Liver (tissue), 9 donors: ENCODE data around the gene MRPL54. TPM values are rescaled to one million over a fixed set of nuclear protein-coding genes. Genes with fewer than 3 reads are reported as not detected.

Experiments
- DNase-seq: peaks from one replicate; pipeline ENCODE4 v3.0.0-alpha.2; 2017; ENCODE audit warnings: low spot score
- H3K27ac ChIP-seq, 2 donors: one replicate each; pipeline ENCODE4 v1.7.0; 2013; ENCODE audit warnings: inconsistent platforms in 2 of 2, low read length in 2 of 2, control low read depth in 1 of 2, low read depth in 1 of 2, mild to moderate bottlenecking in 1 of 2
- H3K27me3 ChIP-seq, 4 donors: one replicate each; pipeline versions ENCODE4 v1.6.1 to v1.7.0; 2013; ENCODE audit warnings: low read length in 3 of 4, inconsistent platforms in 1 of 4, mild to moderate bottlenecking in 1 of 4, moderate library complexity in 1 of 4; ENCODE audit not compliant: control insufficient read depth in 4 of 4, insufficient read depth in 4 of 4
- H3K36me3 ChIP-seq, 4 donors: one replicate each; pipeline versions ENCODE4 v1.6.1 to v1.7.0; 2013; ENCODE audit warnings: low read length in 3 of 4, mild to moderate bottlenecking in 3 of 4, low read depth in 1 of 4, moderate library complexity in 1 of 4; ENCODE audit not compliant: control insufficient read depth in 4 of 4, insufficient read depth in 3 of 4
- H3K4me1 ChIP-seq, 4 donors: one replicate each; pipeline versions ENCODE4 v1.6.1 to v1.7.0; 2013; ENCODE audit warnings: low read length in 3 of 4, mild to moderate bottlenecking in 3 of 4, moderate library complexity in 1 of 4; ENCODE audit not compliant: control insufficient read depth in 4 of 4, insufficient read depth in 4 of 4
- H3K4me3 ChIP-seq, 3 donors: one replicate each; pipeline versions ENCODE4 v1.6.1 to v1.7.0; 2013; ENCODE audit warnings: low read length in 3 of 3, control low read depth in 1 of 3, low read depth in 1 of 3, mild to moderate bottlenecking in 1 of 3
- H3K9ac ChIP-seq, 2 donors: one replicate each; pipeline ENCODE4 v1.7.0; 2013; ENCODE audit warnings: low read length in 2 of 2, mild to moderate bottlenecking in 2 of 2, moderate library complexity in 2 of 2, control low read depth in 1 of 2, low read depth in 1 of 2
- H3K9me3 ChIP-seq, 4 donors: one replicate each; pipeline versions ENCODE4 v1.6.1 to v1.7.0; 2013; ENCODE audit warnings: low read length in 3 of 4; ENCODE audit not compliant: control insufficient read depth in 4 of 4
- CTCF ChIP-seq: fragments of 150-350 bp; IDR thresholded peaks from 2 replicates; pipeline ENCODE4 v1.5.1; 2017; ENCODE audit warnings: improper control_type of control experiment, low read depth, low read length; ENCODE audit not compliant: missing input control
- EGR1 ChIP-seq, 2 donors: IDR thresholded peaks; 2 replicates each; pipeline ENCODE4 v1.6.1; 2016 to 2018; ENCODE audit warnings: antibody characterized with exemption in 2 of 2, low read depth in 2 of 2
- FOXA1 ChIP-seq: IDR thresholded peaks from 2 replicates; pipeline ENCODE4 v1.6.1; 2016; ENCODE audit warnings: antibody characterized with exemption
- FOXA2 ChIP-seq: IDR thresholded peaks from 2 replicates; pipeline ENCODE4 v1.6.1; 2016; ENCODE audit warnings: antibody characterized with exemption
- GABPA ChIP-seq, 2 donors: IDR thresholded peaks in 1 of 2; conservative IDR thresholded peaks in 1 of 2; 2 replicates each; pipeline ENCODE4 v1.6.1; 2016; ENCODE audit warnings: antibody characterized with exemption in 2 of 2, mild to moderate bottlenecking in 1 of 2, moderate library complexity in 1 of 2
- HNF4A ChIP-seq, 2 donors: conservative IDR thresholded peaks; 2 replicates each; pipeline ENCODE4 v1.6.1; 2016; ENCODE audit warnings: antibody characterized with exemption in 2 of 2, mild to moderate bottlenecking in 2 of 2
- HNF4G ChIP-seq: IDR thresholded peaks from 2 replicates; pipeline ENCODE4 v1.6.1; 2016; ENCODE audit warnings: antibody characterized with exemption
- RAD21 ChIP-seq, 2 donors: IDR thresholded peaks; 2 replicates each; pipeline ENCODE4 v1.6.1; 2016; ENCODE audit warnings: antibody characterized with exemption in 2 of 2, mild to moderate bottlenecking in 2 of 2
- SP1 ChIP-seq: IDR thresholded peaks from 2 replicates; pipeline ENCODE4 v1.6.1; 2018; ENCODE audit warnings: antibody characterized with exemption, mild to moderate bottlenecking
- TAF1 ChIP-seq: conservative IDR thresholded peaks from 2 replicates; pipeline ENCODE4 v1.6.1; 2016; ENCODE audit warnings: antibody characterized with exemption, mild to moderate bottlenecking
- YY1 ChIP-seq: IDR thresholded peaks from 2 replicates; pipeline ENCODE4 v1.6.1; 2016; ENCODE audit warnings: antibody characterized with exemption, mild to moderate bottlenecking
- WGBS: extraction: QIAGEN DNeasy Blood & Tissue Kit; methylation state at CpG from one replicate; pipeline ENCODE4 v1.1.7; 2013; 5-methylcytosine and 5-hydroxymethylcytosine counted together
- polyA plus RNA-seq, 2 donors: library from polyadenylated mRNA; stranded (reverse) in 1 of 2; unstranded in 1 of 2; fragments of 200-250 nt in 1 of 2; fragments of >200 nt in 1 of 2; fragmentation: Nextera tagmentation in 1 of 2; extraction: Ambion mirVana in 1 of 2; gene quantifications; one replicate each; pipeline versions ENCODE4 v1.2.1 to v1.2.3, GENCODE V29; 2013 to 2015
- total RNA-seq, 2 donors: library from RNA; depleted of rRNA; stranded (reverse); fragments of >200 nt; gene quantifications; one replicate each; pipeline ENCODE4 v1.2.3, GENCODE V29; 2014
- TF ChIP-seq, protein P1 (sequence below): IDR thresholded peaks from 2 replicates; pipeline ENCODE4 v1.6.1; 2016; ENCODE audit warnings: antibody characterized with exemption
- TF ChIP-seq, protein P2 (sequence below): IDR thresholded peaks from 2 replicates; pipeline ENCODE4 v1.6.1; 2016; ENCODE audit warnings: antibody characterized with exemption, mild to moderate bottlenecking
- TF ChIP-seq, protein P3 (sequence below): IDR thresholded peaks from 2 replicates; pipeline ENCODE4 v1.6.1; 2016; ENCODE audit warnings: antibody characterized with exemption
- TF ChIP-seq, protein P4 (sequence below): IDR thresholded peaks from 2 replicates; pipeline ENCODE4 v1.6.1; 2016; ENCODE audit warnings: antibody characterized with exemption
- donor health status: healthy.
- donor health status: healthy.
- donor health status: healthy.
- donor health status: healthy.
- donor health status: healthy.

Gene MRPL54
- total and polyA plus RNA-seq, 4 donors = 25.1 to 109 (median 42.9) TPM

- H3K9me3 ChIP-seq = peaks cover 10 to 15% (median 14%) of the 10 kb centered on the region in 4 donors
- H3K27me3 ChIP-seq = peaks cover 0 to 3% (median under 1%) of the 10 kb centered on the region in 4 donors
- no peak overlapping the region for H3K4me3 ChIP-seq
- no peak overlapping the region for H3K9ac ChIP-seq
- no peaks in the 10 kb centered on the region for H3K4me1 ChIP-seq
- no peak overlapping the region for H3K27ac ChIP-seq
- no peaks in the 10 kb centered on the region for H3K36me3 ChIP-seq
- WGBS = 76% methylated on average over 44 of the region's 44 CpGs
- TF ChIP-seq, protein P1, sequence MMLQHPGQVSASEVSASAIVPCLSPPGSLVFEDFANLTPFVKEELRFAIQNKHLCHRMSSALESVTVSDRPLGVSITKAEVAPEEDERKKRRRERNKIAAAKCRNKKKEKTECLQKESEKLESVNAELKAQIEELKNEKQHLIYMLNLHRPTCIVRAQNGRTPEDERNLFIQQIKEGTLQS = no peak
- TF ChIP-seq, protein P2, sequence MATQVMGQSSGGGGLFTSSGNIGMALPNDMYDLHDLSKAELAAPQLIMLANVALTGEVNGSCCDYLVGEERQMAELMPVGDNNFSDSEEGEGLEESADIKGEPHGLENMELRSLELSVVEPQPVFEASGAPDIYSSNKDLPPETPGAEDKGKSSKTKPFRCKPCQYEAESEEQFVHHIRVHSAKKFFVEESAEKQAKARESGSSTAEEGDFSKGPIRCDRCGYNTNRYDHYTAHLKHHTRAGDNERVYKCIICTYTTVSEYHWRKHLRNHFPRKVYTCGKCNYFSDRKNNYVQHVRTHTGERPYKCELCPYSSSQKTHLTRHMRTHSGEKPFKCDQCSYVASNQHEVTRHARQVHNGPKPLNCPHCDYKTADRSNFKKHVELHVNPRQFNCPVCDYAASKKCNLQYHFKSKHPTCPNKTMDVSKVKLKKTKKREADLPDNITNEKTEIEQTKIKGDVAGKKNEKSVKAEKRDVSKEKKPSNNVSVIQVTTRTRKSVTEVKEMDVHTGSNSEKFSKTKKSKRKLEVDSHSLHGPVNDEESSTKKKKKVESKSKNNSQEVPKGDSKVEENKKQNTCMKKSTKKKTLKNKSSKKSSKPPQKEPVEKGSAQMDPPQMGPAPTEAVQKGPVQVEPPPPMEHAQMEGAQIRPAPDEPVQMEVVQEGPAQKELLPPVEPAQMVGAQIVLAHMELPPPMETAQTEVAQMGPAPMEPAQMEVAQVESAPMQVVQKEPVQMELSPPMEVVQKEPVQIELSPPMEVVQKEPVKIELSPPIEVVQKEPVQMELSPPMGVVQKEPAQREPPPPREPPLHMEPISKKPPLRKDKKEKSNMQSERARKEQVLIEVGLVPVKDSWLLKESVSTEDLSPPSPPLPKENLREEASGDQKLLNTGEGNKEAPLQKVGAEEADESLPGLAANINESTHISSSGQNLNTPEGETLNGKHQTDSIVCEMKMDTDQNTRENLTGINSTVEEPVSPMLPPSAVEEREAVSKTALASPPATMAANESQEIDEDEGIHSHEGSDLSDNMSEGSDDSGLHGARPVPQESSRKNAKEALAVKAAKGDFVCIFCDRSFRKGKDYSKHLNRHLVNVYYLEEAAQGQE = no peak
- no peak for TF ChIP-seq EGR1 (IDR thresholded peaks at IDR 0.05; ENCODE audit: low read depth in 2 of 2)
- no peak for TF ChIP-seq CTCF
- no peak for TF ChIP-seq SP1
- no peak for TF ChIP-seq FOXA2
- TF ChIP-seq, protein P3, sequence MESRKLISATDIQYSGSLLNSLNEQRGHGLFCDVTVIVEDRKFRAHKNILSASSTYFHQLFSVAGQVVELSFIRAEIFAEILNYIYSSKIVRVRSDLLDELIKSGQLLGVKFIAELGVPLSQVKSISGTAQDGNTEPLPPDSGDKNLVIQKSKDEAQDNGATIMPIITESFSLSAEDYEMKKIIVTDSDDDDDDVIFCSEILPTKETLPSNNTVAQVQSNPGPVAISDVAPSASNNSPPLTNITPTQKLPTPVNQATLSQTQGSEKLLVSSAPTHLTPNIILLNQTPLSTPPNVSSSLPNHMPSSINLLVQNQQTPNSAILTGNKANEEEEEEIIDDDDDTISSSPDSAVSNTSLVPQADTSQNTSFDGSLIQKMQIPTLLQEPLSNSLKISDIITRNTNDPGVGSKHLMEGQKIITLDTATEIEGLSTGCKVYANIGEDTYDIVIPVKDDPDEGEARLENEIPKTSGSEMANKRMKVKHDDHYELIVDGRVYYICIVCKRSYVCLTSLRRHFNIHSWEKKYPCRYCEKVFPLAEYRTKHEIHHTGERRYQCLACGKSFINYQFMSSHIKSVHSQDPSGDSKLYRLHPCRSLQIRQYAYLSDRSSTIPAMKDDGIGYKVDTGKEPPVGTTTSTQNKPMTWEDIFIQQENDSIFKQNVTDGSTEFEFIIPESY = no peak
- TF ChIP-seq, protein P4, sequence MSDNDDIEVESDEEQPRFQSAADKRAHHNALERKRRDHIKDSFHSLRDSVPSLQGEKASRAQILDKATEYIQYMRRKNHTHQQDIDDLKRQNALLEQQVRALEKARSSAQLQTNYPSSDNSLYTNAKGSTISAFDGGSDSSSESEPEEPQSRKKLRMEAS = no peak
- TF ChIP-seq HNF4G = no peak
- TF ChIP-seq YY1 = no peak
- TF ChIP-seq HNF4A (conservative IDR thresholded peaks at IDR 0.05) = no peak
- DNase-seq = no peak
These were observed 16.6 kb downstream of the MRPL54 start for GRCh38 chr19:3778899-3779723.

GRCh38 chr19:3780786-3781304, 18.4 kb downstream of the MRPL54 start:
- peaks cover 0 to 6% (median 1%) of the 10 kb centered on the region in 4 donors for H3K4me1 ChIP-seq
- peaks cover 10 to 15% (median 14%) of the 10 kb centered on the region in 4 donors for H3K9me3 ChIP-seq
- TF ChIP-seq YY1 = no peak
- TF ChIP-seq TAF1 = no peak
- no peak for TF ChIP-seq FOXA2
- TF ChIP-seq FOXA1 = no peak
- no peak for TF ChIP-seq RAD21 (IDR thresholded peaks at IDR 0.05)
- TF ChIP-seq GABPA (IDR thresholded peaks at IDR 0.05 in 1 of 2, conservative IDR thresholded peaks at IDR 0.05 in 1 of 2) = no peak
- no peak overlapping the region for H3K4me3 ChIP-seq
- H3K9ac ChIP-seq = no peak overlapping the region
- WGBS = 93% methylated on average over 9 of the region's 9 CpGs
- H3K36me3 ChIP-seq = peaks cover 0 to 1% (median 0%) of the 10 kb centered on the region in 4 donors
- H3K27ac ChIP-seq = no peak overlapping the region
- no peak for DNase-seq
- H3K27me3 ChIP-seq = peaks cover 0 to 15% (median under 1%) of the 10 kb centered on the region in 4 donors
